HL-60/S4 treated with retinoic acid at 250 ng/mL for 4 days and 3 days (cell line): ENCODE data around the gene BID.

ENCODE experiments used
- in situ Hi-C: fragments of 300-500 bp; cut with MboI; formaldehyde crosslinking; loops from 2 replicates; pipeline ENCODE4 v1.7.0; 2022; ENCODE audit warnings: low sequenced_read_pairs

The BID gene

DNA sequence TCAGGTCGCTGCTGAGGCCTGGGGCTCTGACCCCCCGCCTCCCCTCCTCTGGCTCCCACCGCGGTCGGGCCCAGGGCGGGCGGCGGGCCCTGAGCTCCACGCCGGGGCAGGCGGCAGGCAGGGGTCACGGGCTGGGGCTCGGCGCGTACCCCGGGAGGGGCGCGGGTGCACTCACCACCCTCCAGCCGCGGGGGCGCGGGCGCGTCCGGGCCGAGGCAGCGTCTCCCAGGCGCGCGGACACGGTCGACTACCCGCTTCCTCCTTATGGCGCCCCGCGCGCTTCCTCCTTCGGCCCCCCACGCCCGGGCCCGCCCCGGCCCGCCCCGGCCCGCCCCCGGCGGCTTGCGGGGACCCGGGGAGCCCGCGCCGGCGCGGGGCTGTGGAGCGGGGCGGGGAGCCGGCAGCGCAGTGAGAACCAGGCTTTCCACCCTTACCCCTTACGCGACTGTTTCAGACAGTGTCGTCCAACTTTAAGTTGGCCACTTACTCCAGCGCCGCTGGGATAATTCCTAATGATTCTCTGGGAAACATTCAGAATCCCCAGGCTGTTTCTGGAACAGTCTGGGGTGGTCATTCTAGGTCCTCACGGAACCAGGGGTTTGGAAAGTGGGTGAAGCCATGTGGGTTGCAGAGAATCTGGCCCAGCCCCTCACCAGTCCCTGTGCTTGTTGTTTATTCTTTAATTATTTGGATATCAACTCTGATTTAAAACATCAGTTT lies at the start of gene BID:
Gene BID, minus strand, starts transcription at position 264 of the 720 bp plus-strand sequence. CDS start 24,353 bp downstream, outside the sequence.
- in situ Hi-C loops = no loop called here

DNA sequence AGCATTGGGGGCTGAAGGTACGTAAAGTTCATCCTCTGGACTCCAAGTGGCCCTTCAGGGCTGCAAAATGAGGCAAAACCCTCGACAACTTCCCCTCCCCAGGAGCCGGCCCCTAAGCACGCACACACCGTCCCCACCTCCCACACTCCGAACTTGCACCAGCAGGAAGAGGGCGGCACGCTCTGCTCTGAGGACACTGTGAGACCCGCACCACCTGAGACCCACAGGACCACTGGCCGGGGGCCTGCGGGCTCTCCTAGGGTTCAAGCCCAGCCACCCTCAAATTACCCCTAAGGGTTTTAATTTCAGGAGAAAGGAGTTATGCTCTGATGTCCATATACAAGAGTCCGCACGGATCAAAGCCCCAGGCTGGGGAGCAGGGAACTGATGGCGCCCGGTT lies 49.7 kb upstream of the BID start:
- in situ Hi-C loops = no loop called here

- in situ Hi-C loops = no loop called here
Observed at GRCh38 chr22:17823226-17823625, 49.0 kb upstream of the BID start.

DNA sequence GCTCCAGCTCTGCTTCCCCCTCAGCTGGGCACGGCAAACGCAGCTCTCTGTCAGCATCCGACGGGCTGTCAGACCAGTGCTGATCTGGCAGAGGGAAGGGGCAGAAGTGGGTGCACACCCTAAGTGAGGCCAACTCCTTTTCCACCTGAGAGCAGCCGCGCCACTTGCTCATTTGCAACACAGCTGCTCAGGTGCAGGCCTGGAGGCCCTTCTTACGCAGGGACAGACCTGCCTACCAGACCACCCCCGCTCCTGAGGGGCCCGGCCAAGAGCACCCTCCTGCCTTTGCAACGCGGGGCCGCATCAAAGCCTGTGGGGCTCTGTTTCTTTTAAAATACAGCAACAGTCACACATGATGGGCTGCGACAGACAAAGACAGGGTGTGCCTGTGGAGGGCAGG lies 47.8 kb upstream of the BID start:
- in situ Hi-C loops = no loop called here

- in situ Hi-C loops = no loop called here
Observed at GRCh38 chr22:17820879-17821439, 46.7 kb upstream of the BID start.

GRCh38 chr22:17818649-17819048 lies 44.4 kb upstream of the BID start:
- in situ Hi-C loops = no loop called here

GRCh38 chr22:17818180-17818579 lies 43.9 kb upstream of the BID start:
- in situ Hi-C loops = no loop called here

GRCh38 chr22:17817511-17818065 lies 43.3 kb upstream of the BID start:
- in situ Hi-C loops = no loop called here

DNA sequence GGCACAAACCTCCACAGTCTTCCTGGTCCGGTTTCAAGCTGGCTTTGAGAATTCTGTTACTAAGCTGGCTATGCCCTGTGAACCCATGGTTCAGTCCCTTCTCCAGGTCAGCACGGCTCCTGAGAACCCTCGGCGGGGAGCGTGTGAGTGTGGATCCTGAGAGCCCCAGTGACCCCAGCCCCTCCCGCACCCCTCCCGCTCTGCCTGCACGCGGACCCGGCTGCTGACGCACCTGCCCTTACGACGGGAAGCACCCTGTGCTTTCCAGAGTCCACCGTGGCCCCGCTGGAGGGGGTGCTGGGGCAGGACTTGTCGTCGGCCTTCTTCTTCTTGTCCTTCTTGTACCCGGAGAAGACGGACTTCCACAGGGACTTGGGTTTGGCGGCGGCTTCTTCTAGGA lies 42.8 kb upstream of the BID start:
- in situ Hi-C loops = no loop called here

DNA sequence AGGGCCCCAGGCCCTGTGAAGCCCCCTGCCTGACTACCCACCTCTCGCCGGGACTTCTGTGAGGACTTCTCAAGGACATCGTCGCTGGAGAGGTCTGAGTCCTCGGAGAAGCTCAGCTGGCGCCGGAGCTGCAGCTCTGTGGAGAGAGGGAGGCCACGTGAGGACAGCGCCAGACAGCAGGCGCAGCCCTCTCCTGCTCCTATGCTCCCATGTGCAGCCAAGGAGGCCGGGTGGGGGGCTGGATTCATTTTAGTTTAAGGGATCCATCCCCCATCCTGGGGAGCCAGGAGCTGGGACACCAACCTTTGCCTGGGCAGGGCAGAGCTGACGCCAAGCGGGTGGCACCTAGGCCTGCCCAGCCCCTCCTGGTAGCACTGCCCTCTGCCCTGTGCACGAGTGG lies 42.4 kb upstream of the BID start:
- in situ Hi-C loops = no loop called here

GRCh38 chr22:17815703-17816254 lies 41.5 kb upstream of the BID start:
- in situ Hi-C loops = no loop called here

DNA sequence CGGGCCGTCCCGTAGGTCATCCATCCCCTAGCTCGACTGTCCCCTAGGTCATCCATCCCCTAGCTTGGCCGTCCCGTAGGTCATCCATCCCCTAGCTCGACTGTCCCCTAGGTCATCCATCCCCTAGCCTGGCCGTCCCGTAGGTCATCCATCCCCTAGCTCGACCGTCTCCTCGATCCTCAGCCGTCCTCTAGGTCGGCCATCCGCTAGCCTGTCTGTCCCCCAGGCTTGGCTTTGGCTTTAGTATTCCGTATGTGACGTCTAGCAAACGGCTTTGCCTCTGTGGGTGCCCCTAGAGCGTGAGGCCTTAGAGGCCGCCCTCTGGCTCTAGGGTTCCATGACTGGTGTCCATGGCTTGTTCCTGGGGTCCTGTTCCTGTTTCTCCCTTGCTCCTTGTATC lies 40.6 kb upstream of the BID start:
- in situ Hi-C loops = no loop called here

DNA sequence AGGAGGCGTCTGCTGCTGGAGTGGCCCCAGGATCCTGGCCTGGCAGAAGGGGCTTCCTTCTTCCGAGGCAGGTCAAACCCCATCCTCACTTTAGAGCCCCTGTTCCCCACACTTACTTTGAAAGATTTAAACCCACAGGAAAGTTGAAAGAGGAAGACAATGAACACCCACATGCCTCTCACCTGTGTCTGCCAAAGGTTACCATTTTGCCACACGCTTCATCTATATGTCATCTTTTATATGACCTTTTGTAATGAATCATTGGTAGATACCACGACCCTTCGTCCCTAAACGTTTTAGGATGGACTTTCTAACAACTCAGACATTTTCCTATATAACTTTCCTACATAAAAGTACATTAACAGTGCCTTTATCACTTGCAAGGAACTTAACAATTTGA lies 39.8 kb upstream of the BID start:
- in situ Hi-C loops = no loop called here

DNA sequence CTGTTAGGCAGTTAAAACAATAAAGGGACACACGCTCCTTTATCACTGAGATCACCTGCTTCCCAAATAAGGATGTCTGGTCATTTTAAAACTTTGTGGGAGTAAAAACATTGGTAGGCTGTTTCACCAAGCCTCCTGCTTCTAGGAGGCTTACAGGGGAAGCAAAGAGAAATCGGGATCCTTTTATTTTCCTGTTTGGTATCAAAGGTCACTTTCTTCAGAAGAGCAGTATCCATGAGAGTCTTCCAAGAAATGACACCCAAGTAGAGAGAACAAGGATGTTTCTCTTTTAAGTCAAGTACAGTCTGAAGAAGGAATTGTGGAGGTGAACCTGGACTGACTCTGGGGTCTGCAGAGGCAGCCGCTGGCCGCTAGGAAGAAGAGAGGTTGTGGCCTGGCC lies 36.9 kb upstream of the BID start:
- in situ Hi-C loops = no loop called here

- in situ Hi-C loops = no loop called here
Observed at GRCh38 chr22:17810570-17811116, 36.4 kb upstream of the BID start.

DNA sequence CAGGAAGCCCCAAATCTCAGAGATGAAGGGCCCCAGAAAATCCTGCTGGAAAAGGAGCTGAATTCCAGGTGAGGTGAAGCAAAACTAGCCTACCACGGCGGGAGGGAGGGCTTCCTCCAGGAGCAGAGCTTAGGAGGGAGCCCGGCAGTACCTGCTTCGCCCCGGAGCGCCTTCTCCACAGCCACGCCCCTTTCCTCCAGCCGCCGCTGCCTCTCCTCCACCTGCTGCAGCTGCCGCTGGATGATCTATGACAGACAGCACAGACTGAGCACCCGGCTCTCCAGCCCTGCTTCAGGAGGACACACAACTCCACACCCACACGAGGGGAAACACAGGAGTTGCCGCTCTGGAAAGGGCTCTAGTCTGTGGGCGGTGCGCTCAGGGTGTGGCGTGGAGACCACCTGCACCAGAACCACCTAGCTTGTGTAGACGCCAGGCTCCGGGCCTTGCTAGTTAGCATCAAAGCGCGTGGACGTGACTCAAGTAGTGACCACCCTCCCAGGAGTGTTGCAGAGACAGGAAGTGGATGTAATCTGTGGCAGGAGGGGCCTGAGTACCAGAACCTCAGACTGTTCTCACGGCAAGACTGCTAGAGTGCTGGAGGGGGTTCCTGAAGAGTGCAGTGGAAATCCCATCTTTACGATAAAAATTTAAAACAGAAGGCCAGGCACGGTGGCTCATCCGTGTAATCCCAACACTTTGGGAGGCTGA lies 34.6 kb upstream of the BID start:
- in situ Hi-C loops = no loop called here

DNA sequence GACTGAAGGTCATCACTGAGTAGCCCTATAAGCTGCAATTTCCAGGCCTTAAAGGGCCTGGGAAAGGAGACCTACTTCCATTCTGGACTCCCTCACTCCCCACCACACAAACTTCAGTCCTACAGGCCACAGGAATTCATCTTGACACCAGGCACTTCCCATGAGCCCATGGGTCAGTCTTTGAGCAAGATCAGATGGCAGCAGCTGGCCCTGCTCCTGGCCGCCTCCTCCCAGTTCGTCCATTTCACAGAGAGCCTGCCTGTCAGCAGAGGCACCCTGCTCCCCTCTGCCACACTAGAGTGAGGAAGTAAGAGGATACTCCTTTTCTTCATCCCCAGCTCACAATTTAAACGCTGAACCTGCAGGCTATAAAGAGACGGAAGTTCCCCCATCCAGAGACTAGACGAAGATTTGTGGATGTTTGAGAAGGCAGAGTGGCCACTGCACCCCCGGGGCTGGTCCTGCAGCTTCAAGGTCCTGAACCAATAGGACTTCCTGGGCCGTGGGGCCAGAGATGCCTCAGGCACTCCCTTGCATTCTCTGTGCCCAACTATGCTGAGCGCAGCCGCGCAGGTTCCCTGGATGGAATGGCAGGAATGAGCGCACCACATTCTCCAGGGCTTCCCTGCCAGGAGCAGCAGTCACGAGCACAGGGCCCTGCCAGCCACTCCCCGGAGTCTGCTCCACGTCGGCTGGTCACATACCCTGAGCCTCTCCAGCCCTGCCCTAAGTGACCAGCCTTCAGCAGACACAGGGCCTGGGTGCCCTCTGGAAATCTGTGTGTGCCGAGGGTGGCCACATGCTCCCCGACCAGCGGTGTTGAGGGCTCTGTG lies 33.5 kb upstream of the BID start:
- in situ Hi-C loops = no loop called here

DNA sequence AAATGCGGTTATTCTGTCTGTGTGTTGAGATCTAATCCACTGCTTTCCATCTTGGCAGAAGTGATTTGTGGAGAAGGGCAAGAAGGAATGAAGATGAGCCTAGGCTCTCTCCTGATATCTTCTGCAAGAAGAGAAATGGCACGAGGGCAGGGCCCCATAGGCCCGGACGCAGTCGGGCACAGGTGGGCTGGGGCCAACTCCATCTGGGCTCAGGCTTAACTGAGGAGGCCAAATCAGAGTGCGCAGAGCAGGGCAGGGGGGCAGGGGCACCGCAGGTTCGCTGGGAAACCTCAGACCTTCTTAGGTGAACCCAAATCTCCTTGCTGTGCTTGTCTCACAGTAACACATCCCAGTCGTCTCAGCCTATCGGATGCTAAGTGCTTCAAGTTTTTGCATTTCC lies 32.8 kb upstream of the BID start:
- in situ Hi-C loops = no loop called here

DNA sequence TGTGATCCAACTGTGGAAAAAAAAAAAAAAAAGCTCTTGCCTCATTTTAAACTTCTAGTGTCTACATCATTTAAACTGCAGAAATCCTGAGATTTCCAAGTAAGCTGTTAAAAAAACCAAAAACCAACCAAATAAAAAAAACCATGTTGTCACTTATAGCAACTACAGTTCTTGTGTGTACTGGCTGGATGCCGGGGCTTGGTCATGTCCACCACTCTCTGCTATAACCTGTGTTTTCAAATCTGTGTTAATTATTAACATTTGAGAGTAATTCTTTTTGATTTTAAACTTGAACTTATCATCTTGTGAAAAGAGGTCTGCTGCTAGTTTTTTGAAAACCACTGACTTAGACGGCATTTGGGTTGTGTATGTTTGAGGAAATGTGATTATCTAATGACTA lies 32.2 kb upstream of the BID start:
- in situ Hi-C loops = no loop called here

- in situ Hi-C loops = no loop called here
Observed at GRCh38 chr22:17804331-17805080, 30.2 kb upstream of the BID start.
